22Rv1 (cell line): ENCODE measurements around the gene DOCK9.

ENCODE experiments used
- CTCF ChIP-seq: fragments of 450-650 bp; IDR thresholded peaks from 2 replicates; pipeline ENCODE4 v1.5.1; 2017; ENCODE audit warnings: mild to moderate bottlenecking
- ZFX ChIP-seq: fragments of 450-650 bp; IDR thresholded peaks from 2 replicates; pipeline ENCODE4 v1.6.1; 2017; ENCODE audit warnings: antibody characterized with exemption, borderline replicate concordance

- TF ChIP-seq CTCF (no peak), ZFX (no peak)
These were observed 40.7 kb upstream of the DOCK9 start for GRCh38 chr13:99018418-99019180.
